Immature natural killer cell (primary cell): ENCODE results near the gene RHBDL2. TPM values are rescaled to one million over a fixed set of nuclear protein-coding genes. Genes with fewer than 3 reads are reported as not detected.
"Not testable (repeated sequence)": the region's sequence is repeated elsewhere in the genome, so short reads cannot be mapped to it uniquely, and the experiment has no call there.

Experiments
- DNase-seq, 3 donors: peaks; one replicate each; pipeline ENCODE4 v3.0.0; 2022; ENCODE audit warnings: mixed read lengths in 1 of 3
- H3K27ac Mint-ChIP-seq, 6 donors: one replicate each; pipeline ENCODE4 v1.8.0; 2020; ENCODE audit warnings: mixed read lengths in 6 of 6, mild to moderate bottlenecking in 5 of 6, inconsistent platforms in 4 of 6, moderate library complexity in 3 of 6
- H3K27me3 Mint-ChIP-seq, 3 donors: one replicate each; pipeline ENCODE4 v1.8.0; 2020 to 2021; ENCODE audit warnings: low read depth in 3 of 3, mild to moderate bottlenecking in 3 of 3, mixed read lengths in 3 of 3, moderate library complexity in 3 of 3, inconsistent platforms in 1 of 3
- H3K36me3 Mint-ChIP-seq, 3 donors: one replicate each; pipeline ENCODE4 v1.8.0; 2020; ENCODE audit warnings: mixed read lengths in 3 of 3, inconsistent platforms in 2 of 3, mild to moderate bottlenecking in 2 of 3
- H3K4me1 Mint-ChIP-seq, 2 donors: one replicate each; pipeline ENCODE4 v1.8.0; 2020; ENCODE audit warnings: inconsistent platforms in 2 of 2, mild to moderate bottlenecking in 2 of 2, mixed read lengths in 2 of 2, moderate library complexity in 1 of 2
- H3K4me3 Mint-ChIP-seq, 5 donors: one replicate each; pipeline ENCODE4 v1.8.0; 2020; ENCODE audit warnings: mild to moderate bottlenecking in 5 of 5, mixed read lengths in 5 of 5, inconsistent platforms in 3 of 5, moderate library complexity in 3 of 5
- H3K9me3 Mint-ChIP-seq, 6 donors: one replicate each; pipeline ENCODE4 v1.8.0; 2020; ENCODE audit warnings: mild to moderate bottlenecking in 6 of 6, mixed read lengths in 6 of 6, inconsistent platforms in 4 of 6, moderate library complexity in 3 of 6
- polyA plus RNA-seq, 3 donors: library from polyadenylated mRNA; unstranded; fragments of 300-500 nt; fragmentation: Illumina TruSeq; gene quantifications; one replicate each; pipeline ENCODE4 v1.2.3, GENCODE V29; 2021

RHBDL2 gene
- polyA plus RNA-seq, 3 donors from 2014 or later: not detected

GRCh38 chr1:38858833-38859560 lies 82.6 kb downstream of the RHBDL2 start:
- Mint-ChIP-seq H3K4me3 (peak overlapping the region; percentile 93 to 97 (median 97)), H3K36me3 (peaks cover 6 to 16% (median 7%) of the 10 kb centered on the region in 3 donors), H3K4me1 (peaks cover 31 to 64% of the 10 kb centered on the region in 2 donors), H3K9me3 (no peaks in the 10 kb centered on the region), H3K27me3 (peaks cover 0 to 16% (median 0%) of the 10 kb centered on the region in 3 donors), H3K27ac (peak overlapping the region; percentile 76 to 92 (median 90))
- DNase-seq: peak in 2 of 3 donors; percentile 32 to 37

GRCh38 chr1:38852780-38853179 lies 88.8 kb downstream of the RHBDL2 start:
- Mint-ChIP-seq H3K9me3 (no peaks in the 10 kb centered on the region), H3K4me1 (peaks cover 8 to 21% of the 10 kb centered on the region in 2 donors), H3K36me3 (peaks cover 17 to 25% (median 19%) of the 10 kb centered on the region in 3 donors), H3K4me3 (no peak overlapping the region), H3K27me3 (peaks cover 0 to 4% (median 0%) of the 10 kb centered on the region in 3 donors), H3K27ac (peak overlapping the region in 1 of 6 donors; percentile 5)
- no peak for DNase-seq

DNA sequence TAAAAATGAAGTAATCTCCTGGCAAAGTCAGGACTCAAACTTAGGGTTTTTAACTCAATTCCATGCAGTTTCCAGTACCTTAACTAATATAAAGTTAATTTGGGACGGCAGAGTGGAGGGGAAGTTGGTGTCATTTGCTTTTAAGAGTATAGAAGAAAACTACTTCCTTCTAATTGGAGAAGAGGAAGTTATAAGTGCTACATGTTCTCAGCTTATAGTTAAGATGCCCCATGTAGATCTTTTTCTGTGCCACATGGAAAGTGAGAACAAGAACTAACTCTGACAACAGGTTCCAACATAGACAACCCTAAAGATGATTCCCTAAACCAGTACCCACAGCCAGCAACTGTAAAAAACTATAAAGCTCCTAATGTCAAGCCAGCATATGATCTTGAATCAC lies 93.6 kb downstream of the RHBDL2 start:
- no peaks in the 10 kb centered on the region for H3K9me3 Mint-ChIP-seq
- no peak for DNase-seq
- no peak overlapping the region for H3K27ac Mint-ChIP-seq
- H3K36me3 Mint-ChIP-seq: peaks cover 35 to 53% (median 43%) of the 10 kb centered on the region in 3 donors
- no peak overlapping the region for H3K4me3 Mint-ChIP-seq
- peaks cover 0 to 2% (median 0%) of the 10 kb centered on the region in 3 donors for H3K27me3 Mint-ChIP-seq
- H3K4me1 Mint-ChIP-seq: peaks cover 0 to 11% of the 10 kb centered on the region in 2 donors

DNA sequence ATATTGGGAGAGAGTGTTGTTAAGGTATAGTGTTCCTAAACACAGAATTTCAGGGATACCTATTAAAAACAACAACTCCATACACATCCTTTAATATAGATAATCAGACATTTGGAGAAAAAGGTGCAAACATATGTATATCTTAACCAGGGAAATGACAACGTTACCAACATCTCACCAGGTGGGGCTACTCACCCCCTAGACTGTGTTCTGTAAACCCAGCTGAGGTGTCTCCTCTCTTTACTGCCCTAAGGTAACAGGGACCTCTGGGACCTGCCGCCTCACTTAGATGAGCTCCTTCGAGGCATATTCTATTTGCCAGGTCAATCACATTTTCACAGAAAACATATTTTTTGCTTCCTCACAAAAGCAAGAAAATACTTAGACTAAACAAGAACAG lies 95.4 kb downstream of the RHBDL2 start:
- peaks cover 0 to 16% of the 10 kb centered on the region in 2 donors for H3K4me1 Mint-ChIP-seq
- no peaks in the 10 kb centered on the region for H3K9me3 Mint-ChIP-seq
- no peak overlapping the region for H3K4me3 Mint-ChIP-seq
- no peak overlapping the region for H3K27ac Mint-ChIP-seq
- DNase-seq: no peak
- H3K27me3 Mint-ChIP-seq: peaks cover 0 to 2% (median 0%) of the 10 kb centered on the region in 3 donors
- peaks cover 35 to 55% (median 46%) of the 10 kb centered on the region in 3 donors for H3K36me3 Mint-ChIP-seq

- H3K4me3 Mint-ChIP-seq, H3K9me3 Mint-ChIP-seq, DNase-seq, H3K27me3 Mint-ChIP-seq: not testable (repeated sequence)
- Mint-ChIP-seq H3K36me3 (peaks cover 34 to 57% (median 39%) of the 10 kb centered on the region in 3 donors), H3K27ac (peak overlapping the region in 1 of 6 donors; percentile 43), H3K4me1 (peaks cover 6 to 23% of the 10 kb centered on the region in 2 donors)
Measured at GRCh38 chr1:38845088-38845487, 96.5 kb downstream of the RHBDL2 start.

- peaks cover 27 to 58% (median 40%) of the 10 kb centered on the region in 3 donors for H3K36me3 Mint-ChIP-seq
- H3K4me1 Mint-ChIP-seq: peaks cover 10 to 28% of the 10 kb centered on the region in 2 donors
- no peak for DNase-seq
- H3K27me3 Mint-ChIP-seq: peaks cover 0 to 2% (median 0%) of the 10 kb centered on the region in 3 donors
- peak overlapping the region in 4 of 6 donors; percentile 9 to 47 (median 38) for H3K27ac Mint-ChIP-seq
- H3K4me3 Mint-ChIP-seq: no peak overlapping the region
- no peaks in the 10 kb centered on the region for H3K9me3 Mint-ChIP-seq
Measured at GRCh38 chr1:38840281-38840680, 101.3 kb downstream of the RHBDL2 start.

DNA sequence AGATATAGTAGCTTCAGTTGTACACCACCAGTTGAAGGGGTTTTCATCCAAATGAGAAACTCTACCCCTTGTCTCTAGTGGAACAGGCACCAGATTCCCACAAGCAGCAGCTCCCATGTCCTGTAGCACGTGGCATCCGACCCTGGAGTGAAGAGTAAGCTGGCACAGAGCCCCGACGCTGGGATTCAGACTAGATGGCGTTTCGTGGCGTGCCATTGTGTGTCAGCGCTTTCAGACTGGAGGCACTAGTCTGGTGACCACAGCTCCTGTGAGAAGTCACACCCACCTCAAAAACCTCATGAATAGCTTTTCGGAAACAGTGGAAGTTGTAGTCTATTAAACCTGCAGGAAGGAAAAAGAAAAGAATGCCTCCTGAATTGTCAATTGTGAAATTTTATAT lies 102.3 kb downstream of the RHBDL2 start:
- DNase-seq: no peak
- H3K4me3 Mint-ChIP-seq: peak overlapping the region in 3 of 5 donors; percentile 35 to 71 (median 49)
- peaks cover 20 to 49% (median 30%) of the 10 kb centered on the region in 3 donors for H3K36me3 Mint-ChIP-seq
- peaks cover 10 to 27% of the 10 kb centered on the region in 2 donors for H3K4me1 Mint-ChIP-seq
- H3K9me3 Mint-ChIP-seq: no peaks in the 10 kb centered on the region
- peak overlapping the region in 2 of 6 donors; percentile 16 to 35 for H3K27ac Mint-ChIP-seq
- H3K27me3 Mint-ChIP-seq: no peaks in the 10 kb centered on the region

GRCh38 chr1:38836316-38836715 lies 105.3 kb downstream of the RHBDL2 start:
- Mint-ChIP-seq H3K36me3 (peaks cover 12 to 27% (median 12%) of the 10 kb centered on the region in 3 donors), H3K4me1 (peaks cover 10 to 12% of the 10 kb centered on the region in 2 donors)
- H3K9me3 Mint-ChIP-seq, DNase-seq, H3K4me3 Mint-ChIP-seq, H3K27me3 Mint-ChIP-seq, H3K27ac Mint-ChIP-seq: not testable (repeated sequence)

Other genes with a start within 250 kb of the RHBDL2 start
- gene RRAGC, start 82.1 kb downstream of the RHBDL2 start, polyA plus RNA-seq: 10 to 100 TPM in 1 of 3 donors, 1 to 10 TPM in 2; 6.3 to 10.3 (median 7.8) TPM
- 10 to 100 TPM; 39.3 to 58.0 (median 47.3) TPM for gene MYCBP, start 68.5 kb downstream of the RHBDL2 start, polyA plus RNA-seq
- not detected for gene GJA9, start 60.2 kb downstream of the RHBDL2 start, polyA plus RNA-seq
- gene AKIRIN1, start 49.4 kb upstream of the RHBDL2 start, polyA plus RNA-seq: 10 to 100 TPM; 69.5 to 89.2 (median 74.8) TPM
- gene NDUFS5, start 84.5 kb upstream of the RHBDL2 start, polyA plus RNA-seq: 100 to 1,000 TPM; 390 to 517 (median 431) TPM